Frontal cortex (tissue), 4 donors: ENCODE data around the gene ERFE. TPM values are rescaled to one million over a fixed set of nuclear protein-coding genes. Genes with fewer than 3 reads are reported as not detected.
A peak's percentile ranks its signal among the peaks of the same experiment; 100 is the strongest.

Experiments used
- DNase-seq, 2 donors: peaks; one replicate each; pipeline ENCODE4 v3.0.0; 2012; ENCODE audit warnings: low spot score in 2 of 2
- FAIRE-seq: peaks from 2 replicates; lab custom pipeline; 2012; peaks lifted over from hg19 to GRCh38; lab: Jason Lieb, UNC
- total RNA-seq: library from RNA; depleted of rRNA; stranded (reverse); fragments of >200 nt; gene quantifications from one replicate; pipeline ENCODE4 v1.2.3, GENCODE V29; 2014
- donor health status: control.
- donor health status: control.
- donor health status: control.

The ERFE gene
- total RNA-seq, 1 donor from 2014 or later = 0.82 TPM

GRCh38 chr2:238187618-238188548 lies 29.1 kb downstream of the ERFE start:
- no peak for FAIRE-seq
- DNase-seq = no peak

- FAIRE-seq (no peak), DNase-seq (no peak)
Measured at GRCh38 chr2:238190445-238190844, 31.7 kb downstream of the ERFE start.

GRCh38 chr2:238202326-238203093 lies 43.7 kb downstream of the ERFE start:
- FAIRE-seq = no peak
- DNase-seq = peak in 1 of 2 donors; percentile 44

- FAIRE-seq (no peak), DNase-seq (peak; percentile 99 to 100)
Measured at GRCh38 chr2:238203094-238203972, 44.6 kb downstream of the ERFE start, which contains the start of gene ILKAP. Gene ILKAP, minus strand, starts transcription at chr2:238203695. Its CDS starts 142 bp downstream, at chr2:238203553.

GRCh38 chr2:238203973-238204683 lies 45.4 kb downstream of the ERFE start:
- DNase-seq (no peak), FAIRE-seq (no peak)

GRCh38 chr2:238207006-238207405 lies 48.2 kb downstream of the ERFE start:
- no peak for DNase-seq
- no peak for FAIRE-seq

- no peak for DNase-seq
- FAIRE-seq = no peak
Measured at GRCh38 chr2:238216651-238217184, 57.9 kb downstream of the ERFE start.

Other genes with a start within 250 kb of the ERFE start
- 27.7 TPM for gene UBE2F, start 192.0 kb upstream of the ERFE start, total RNA-seq
- gene SCLY, start 98.0 kb upstream of the ERFE start, total RNA-seq = 11.8 TPM
- under 0.01 TPM for gene ESPNL, start 58.6 kb upstream of the ERFE start, total RNA-seq
- under 0.01 TPM for gene KLHL30, start 20.3 kb upstream of the ERFE start, total RNA-seq
- gene ILKAP, start 44.7 kb downstream of the ERFE start, total RNA-seq = 73.4 TPM
- gene HES6, start 81.1 kb downstream of the ERFE start, total RNA-seq = 67.7 TPM
- gene PER2, start 129.6 kb downstream of the ERFE start, total RNA-seq = 5.3 TPM
- gene TRAF3IP1, start 161.5 kb downstream of the ERFE start, total RNA-seq = 13.5 TPM